Activated CD4-positive, alpha-beta T cell treated with anti-CD3 and anti-CD28 coated beads, Interleukin-2, amount 50 U/mL, for 48 hours (primary cell): ENCODE results near the gene RALY.

Experiments
- DNase-seq, 2 experiments: peaks; one replicate each; pipeline ENCODE4 v3.0.0-alpha.2; 2020

Gene RALY

DNA sequence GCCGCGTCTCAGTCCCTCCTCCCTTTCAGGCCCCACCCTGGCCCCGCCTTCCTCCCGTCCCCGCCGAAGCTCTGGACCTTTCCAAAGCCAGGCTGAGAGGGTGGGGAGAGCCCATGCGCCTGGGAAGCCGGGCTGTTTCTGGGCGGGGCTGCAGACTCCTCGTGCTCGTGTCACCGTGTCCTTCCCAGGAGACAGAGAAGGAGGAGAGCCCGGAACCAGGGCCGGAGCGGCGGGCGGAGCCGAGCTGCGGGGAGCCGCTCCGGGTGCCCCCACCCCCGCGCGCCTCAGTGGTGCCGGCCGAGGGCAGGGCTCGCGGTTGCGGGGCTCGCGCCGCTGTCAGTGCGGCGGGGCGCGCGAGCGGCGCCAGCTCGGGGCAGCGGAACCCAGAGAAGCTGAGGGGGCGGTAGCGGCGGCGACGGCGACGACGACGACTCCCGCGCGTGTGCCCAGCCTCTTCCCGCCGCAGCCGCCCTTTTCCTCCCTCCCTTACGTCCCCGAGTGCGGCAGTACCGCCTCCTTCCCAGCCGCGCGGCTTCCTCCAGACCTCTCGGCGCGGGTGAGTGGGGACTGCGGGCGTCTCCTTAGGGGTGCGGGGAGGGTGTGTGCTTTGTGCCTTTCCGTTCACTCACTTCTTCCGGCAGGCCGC lies at the start of gene RALY:
Gene RALY (plus strand): TSS at position 336 of the 646 bp plus-strand sequence. CDS start 78,164 bp downstream, outside the sequence.
- peak; percentile 97 to 98 for DNase-seq

DNA sequence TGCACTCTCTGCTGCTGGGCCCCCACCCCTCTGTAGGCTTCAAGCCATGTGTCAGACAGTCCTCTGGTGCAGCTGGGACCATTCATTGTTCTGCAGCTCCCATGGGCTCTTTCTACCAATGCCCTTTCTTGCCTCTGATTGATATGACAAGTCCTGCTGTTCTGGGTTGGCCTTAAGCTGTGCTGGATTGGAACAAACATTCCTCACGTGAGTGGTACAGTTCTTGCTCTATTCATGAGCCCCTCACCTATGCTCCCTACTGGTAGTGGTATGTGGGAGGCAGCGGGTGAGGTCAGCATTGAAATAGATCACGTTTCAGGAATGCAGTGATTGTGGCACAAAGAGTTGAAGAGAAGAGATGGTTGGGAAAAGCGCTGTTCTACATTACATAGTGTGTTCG lies 48.8 kb upstream of the RALY start:
- DNase-seq, result no peak

GRCh38 chr20:33945391-33946081 lies 48.2 kb upstream of the RALY start:
- no peak for DNase-seq

DNA sequence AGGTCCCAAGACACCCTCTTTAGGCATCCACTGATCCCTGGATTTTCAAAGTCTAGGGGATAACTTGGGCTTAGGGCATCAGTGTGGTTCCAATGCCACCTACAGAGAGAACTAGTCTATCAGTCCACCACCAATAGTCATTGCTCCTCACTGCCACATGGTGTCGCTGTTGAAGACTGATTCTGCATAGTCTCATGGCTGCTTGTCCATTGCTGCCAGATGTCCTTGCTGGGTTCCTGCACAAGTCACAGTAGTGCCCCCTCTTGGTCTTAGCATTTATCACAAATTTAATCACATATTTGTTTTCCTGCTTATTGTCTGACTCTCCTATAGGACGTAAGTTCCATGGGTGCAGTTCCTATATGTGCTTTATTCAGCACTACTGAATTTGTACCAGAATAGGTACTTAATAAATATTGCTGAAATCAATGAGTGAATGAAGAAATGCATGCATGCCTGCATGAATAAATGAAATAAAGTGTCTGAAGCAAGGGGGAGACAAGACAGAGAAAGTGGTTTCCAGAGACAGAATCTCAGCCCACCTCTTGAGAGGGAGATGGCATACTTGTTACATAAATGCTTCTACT lies 45.9 kb upstream of the RALY start:
- DNase-seq, result peak; percentile 30 to 53

GRCh38 chr20:33948480-33948879 lies 45.2 kb upstream of the RALY start:
- no peak for DNase-seq

- DNase-seq, result no peak
Measured at GRCh38 chr20:33951171-33951570, 42.5 kb upstream of the RALY start.

DNA sequence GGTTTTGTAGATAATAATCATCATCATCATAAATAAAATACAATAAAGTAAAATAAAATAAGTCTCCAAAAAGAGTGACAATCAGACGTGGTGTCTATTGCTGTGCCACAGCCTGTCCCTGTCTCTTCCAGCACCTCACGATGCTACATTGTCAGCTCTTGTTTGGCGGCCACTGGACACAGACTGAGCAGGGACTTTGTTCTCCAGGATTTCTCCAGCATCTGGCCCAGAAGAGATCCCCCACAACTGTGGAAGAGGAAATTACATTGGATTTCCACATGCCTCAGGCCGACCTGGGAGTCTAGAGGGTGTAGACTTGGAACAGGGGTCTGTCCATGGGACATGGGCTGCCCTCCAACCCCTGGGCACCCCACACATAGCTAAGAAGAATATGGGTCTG lies 39.2 kb upstream of the RALY start:
- DNase-seq, result no peak

- DNase-seq, result no peak
Measured at GRCh38 chr20:33963751-33964150, 30.0 kb upstream of the RALY start.

DNA sequence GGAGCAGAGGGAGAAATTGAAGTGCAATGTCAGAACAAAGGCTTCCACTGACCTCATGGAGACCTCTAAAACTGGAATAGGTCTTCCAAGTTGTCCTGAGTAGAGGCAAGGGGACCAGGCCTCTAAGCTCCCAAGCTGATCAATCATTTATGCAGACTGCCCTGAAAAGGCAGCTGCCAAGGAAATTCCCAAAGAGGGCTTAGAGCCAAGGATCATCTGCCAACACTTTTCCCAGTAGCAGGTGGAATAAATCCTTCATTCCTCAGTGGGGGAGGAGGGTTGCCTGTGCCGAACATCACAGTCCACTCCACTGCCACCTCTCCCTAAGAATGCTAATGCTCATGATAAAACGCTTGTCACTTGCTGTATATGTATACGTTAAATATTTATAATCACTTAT lies 29.3 kb upstream of the RALY start:
- no peak for DNase-seq

GRCh38 chr20:33967126-33967525 lies 26.6 kb upstream of the RALY start:
- no peak for DNase-seq

DNA sequence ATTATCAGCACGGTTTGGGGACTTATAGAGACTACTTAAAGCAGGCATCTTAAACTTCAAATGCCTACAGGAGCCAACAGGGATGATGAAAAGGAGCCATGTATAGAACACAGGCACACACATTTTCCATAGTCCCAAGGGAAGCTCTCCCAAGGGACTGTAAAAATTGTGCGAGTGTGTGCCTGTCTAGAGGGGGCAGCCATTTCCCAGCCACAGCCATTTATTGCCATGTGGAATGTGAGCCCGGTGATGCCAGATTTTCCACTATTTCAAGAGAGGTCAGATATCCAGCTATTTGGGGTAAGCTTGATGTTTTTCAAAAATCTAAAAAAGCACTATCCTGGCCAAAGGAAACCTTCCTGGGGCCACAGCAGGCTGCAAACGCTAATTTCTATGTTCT lies 24.1 kb upstream of the RALY start:
- DNase-seq, result no peak

DNA sequence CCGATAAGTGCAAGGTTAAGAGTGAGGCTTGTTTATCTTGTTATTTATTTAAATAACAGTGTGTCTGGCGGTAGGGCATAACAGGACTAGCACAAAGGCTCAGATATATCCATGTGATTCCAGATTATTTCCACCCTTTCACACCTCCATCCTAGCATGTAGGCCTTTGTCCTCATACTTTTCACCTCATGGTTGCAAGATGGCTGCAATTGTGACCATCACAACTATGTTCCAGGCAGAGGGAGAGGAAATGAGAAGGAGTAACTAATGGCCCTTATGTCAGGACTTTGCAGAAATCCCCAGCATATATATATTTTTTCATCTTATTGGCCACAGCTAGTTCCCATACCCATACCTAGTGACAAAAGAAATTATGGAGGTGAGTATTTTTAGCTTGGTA lies 23.5 kb upstream of the RALY start:
- DNase-seq, result no peak

DNA sequence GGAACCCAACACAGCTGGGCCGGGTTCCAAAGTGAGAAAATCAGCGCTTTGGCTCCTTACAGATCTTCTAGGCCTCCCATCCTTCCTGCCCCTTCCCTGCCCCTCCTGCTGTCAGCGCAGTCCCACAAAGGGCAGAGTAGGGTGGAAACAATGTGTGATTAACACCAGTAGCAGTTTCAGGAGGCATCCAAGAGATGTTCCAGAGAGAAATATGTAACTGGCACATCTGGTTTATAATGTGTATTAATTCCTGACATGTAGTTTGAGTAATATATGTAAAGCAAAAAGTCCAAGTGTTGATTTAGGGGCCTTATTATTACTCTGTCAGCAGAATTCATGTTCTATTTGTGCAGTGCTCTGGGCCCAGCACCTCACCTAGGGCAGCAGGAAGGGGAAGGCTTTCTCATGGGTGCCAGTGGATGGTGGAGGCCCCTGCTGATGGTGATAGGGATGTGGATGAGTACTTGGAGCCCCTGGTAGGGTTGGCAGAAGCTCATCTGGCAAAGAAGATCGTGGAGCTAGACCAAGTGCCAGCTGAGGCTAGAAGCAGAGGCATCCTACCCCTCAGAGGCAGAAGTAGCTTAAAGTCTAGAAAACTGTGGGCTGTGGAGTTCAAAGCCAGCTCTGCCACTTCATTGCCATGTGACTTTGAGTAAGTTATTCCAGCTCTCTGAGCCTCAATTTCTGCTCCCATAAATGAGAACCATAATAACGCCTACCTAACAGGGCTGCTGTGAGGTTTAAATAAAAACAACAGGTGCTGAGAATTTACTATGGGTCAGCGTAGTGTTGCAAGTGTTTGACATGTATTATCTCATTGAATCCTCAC lies 22.4 kb upstream of the RALY start:
- DNase-seq, result no peak

DNA sequence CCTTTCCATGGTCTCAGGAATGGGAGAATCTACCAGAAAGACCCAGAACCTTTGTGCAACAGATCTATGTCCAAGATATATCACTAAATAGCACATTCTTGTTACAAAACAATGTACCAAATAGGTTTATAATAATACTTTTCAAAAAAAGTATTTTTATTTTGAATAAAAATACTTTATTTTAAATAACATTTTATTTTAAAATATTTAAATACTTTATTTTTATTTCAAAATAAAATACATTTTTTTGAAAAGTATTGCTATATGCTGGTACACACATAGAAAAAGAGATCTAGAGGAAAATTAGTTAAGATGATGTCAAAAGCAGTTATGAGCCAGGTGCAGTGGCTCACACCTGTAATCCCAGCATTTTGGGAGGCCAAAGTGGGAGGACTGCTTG lies 16.8 kb upstream of the RALY start:
- DNase-seq, result no peak

GRCh38 chr20:33977535-33977934 lies 16.2 kb upstream of the RALY start:
- no peak for DNase-seq

DNA sequence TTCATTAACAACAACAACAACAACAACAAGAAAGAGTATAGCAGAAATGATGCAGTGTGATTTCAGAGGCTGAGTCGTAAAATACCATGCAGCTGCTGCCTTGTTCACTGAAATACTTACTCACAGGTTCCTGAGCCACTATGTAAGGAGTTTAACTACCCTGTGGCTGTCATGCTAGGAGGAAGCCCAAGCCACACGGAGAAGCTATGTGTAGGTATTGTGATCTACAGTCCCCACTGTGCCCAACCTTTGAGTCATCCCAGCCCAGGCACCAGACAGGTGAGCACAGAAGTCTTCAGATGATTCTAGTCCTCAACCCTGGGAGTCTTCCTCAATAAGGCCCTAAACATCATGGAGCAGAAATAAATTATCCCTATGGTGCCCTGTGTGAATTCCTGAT lies 14.6 kb upstream of the RALY start:
- no peak for DNase-seq

GRCh38 chr20:33981347-33981746 lies 12.4 kb upstream of the RALY start:
- DNase-seq, result no peak

- no peak for DNase-seq
Measured at GRCh38 chr20:33981964-33982363, 11.7 kb upstream of the RALY start.

GRCh38 chr20:33983371-33983770 lies 10.3 kb upstream of the RALY start:
- no peak for DNase-seq

GRCh38 chr20:33984182-33984719 lies 9.5 kb upstream of the RALY start:
- no peak for DNase-seq

GRCh38 chr20:33985280-33985679 lies 8.4 kb upstream of the RALY start:
- DNase-seq, result no peak

GRCh38 chr20:33985830-33986229 lies 7.9 kb upstream of the RALY start:
- no peak for DNase-seq

DNA sequence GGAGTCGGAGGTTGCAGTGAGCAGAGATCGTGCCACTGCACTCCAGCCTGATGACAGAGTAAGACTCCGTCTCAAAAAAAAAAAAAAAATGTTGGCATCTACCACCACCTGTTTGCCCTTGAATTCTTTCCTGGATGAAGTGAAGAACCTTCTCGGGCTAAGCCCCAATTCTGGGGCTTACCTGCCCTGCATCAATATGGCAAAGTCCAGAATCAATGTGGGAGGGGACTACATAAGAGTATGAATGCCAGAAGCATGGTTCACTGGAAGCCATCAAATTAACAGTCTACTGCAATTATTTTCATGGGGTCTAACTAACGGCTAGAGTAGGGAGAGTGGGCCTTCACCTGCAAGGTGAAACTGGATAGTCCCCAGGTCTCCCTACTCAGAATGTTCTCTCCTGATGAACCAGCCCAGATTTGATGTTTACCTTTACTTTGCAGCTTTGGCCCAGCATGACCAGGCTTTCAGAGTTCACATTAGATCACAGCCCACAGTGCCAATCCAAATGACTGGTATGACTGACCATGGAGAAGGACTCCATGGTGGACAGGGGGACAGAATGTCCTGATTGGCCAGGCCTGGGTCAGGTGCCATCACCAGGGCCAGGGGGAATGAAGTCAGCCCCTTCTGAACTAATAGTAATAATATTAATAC lies 7.0 kb upstream of the RALY start:
- no peak for DNase-seq
